Esophagus squamous epithelium (tissue), 5 donors: Measurements from ENCODE around the gene TPSD1. TPM values are rescaled to one million over a fixed set of nuclear protein-coding genes. Genes with fewer than 3 reads are reported as not detected.

ENCODE experiments used
- DNase-seq: peaks from one replicate; lab custom pipeline; 2025; lab: John Stamatoyannopoulos, UW
- H3K27ac ChIP-seq, 4 donors: fragments of 200-600 bp; sonication (generic); one replicate each; pipeline ENCODE4 v1.5.1; 2016 to 2019; ENCODE audit warnings: mild to moderate bottlenecking in 1 of 4
- H3K27me3 ChIP-seq, 4 donors: fragments of 200-600 bp; sonication (generic); 1 replicate in 3 of 4; 2 replicates in 1 of 4; pipeline versions ENCODE4 v1.5.1 to v1.6.0; 2017 to 2021; ENCODE audit warnings: antibody characterized with exemption in 1 of 4
- H3K36me3 ChIP-seq, 3 donors: fragments of 200-600 bp; sonication (generic); one replicate each; pipeline ENCODE4 v1.5.1; 2016 to 2019
- H3K4me1 ChIP-seq, 3 donors: fragments of 200-600 bp; sonication (generic); one replicate each; pipeline ENCODE4 v1.5.1; 2017 to 2019
- H3K4me3 ChIP-seq, 4 donors: fragments of 200-600 bp; sonication (generic); 1 replicate in 3 of 4; 2 replicates in 1 of 4; pipeline ENCODE4 v1.5.1; 2016 to 2019; ENCODE audit warnings: mild to moderate bottlenecking in 2 of 4, moderate library complexity in 1 of 4
- H3K9me3 ChIP-seq, 3 donors: fragments of 200-600 bp; sonication (generic); one replicate each; pipeline ENCODE4 v1.5.1; 2016 to 2019
- POLR2A ChIP-seq, 4 donors: fragments of 450-650 bp; IDR thresholded peaks; one replicate each; pipeline ENCODE4 v1.6.1; 2017; ENCODE audit warnings: antibody characterized with exemption in 4 of 4, mild to moderate bottlenecking in 4 of 4, moderate library complexity in 3 of 4
- whole genome bisulfite sequencing, 2 donors: methylation state at CpG; one replicate each; pipeline ENCODE4 v1.1.5; 2018; 5-methylcytosine and 5-hydroxymethylcytosine counted together
- intact Hi-C: fragments of 100-400 bp; cut with DNase I; formaldehyde crosslinking; loops from one replicate; pipeline ENCODE4 v1.15.0; 2022
- total RNA-seq, 4 donors: library from RNA; depleted of rRNA; stranded (reverse); fragments of >200 nt; gene quantifications; one replicate each; pipeline ENCODE4 v1.1.0, GENCODE V29; 2016
- TF ChIP-seq, protein P1 (sequence below), 6 experiments: fragments of 450-650 bp in 4 of 6; fragments of 200-600 bp in 2 of 6; sonication (generic) in 2 of 6; IDR thresholded peaks; one replicate each; pipeline ENCODE4 v1.5.1; 2016 to 2019; ENCODE audit warnings: antibody characterized with exemption in 6 of 6, mild to moderate bottlenecking in 4 of 6, moderate library complexity in 4 of 6
- donor health status: DM: yes; HTN: yes; CAD: no.

TPSD1 gene
- total RNA-seq, 4 donors from 2014 or later = 0.91 to 5.9 TPM; not detected in 2

DNA sequence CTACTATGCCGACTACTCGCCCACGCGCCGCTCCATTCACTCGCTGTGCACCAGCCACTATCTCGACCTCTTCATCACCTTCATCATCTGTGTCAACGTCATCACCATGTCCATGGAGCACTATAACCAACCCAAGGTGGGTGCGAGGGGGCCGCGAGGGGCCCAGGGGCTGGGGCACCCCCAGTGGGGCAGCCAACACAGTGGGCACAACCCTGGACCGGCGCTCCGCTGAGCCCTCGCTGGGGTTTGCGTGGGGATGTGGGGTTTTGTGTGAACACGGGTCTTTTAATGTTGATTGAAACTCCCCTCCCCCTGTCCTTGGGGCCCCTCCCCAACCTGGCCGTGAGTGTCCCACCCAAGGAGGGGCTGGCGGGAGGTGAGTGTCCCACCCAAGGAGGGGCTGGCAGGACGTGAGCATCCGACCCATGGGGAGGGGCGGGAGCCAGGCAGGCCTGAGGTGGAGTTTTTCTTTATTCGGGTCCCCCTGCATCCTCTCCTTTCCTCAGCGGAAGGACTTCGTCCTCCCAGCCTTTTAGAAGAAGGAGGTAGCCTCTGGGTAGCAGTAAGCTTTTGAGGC is 42.0 kb upstream of the TPSD1 start:
- peaks cover 0 to 7% (median 0%) of the 10 kb centered on the region in 4 donors for H3K27me3 ChIP-seq
- H3K27ac ChIP-seq = no peak overlapping the region
- no peaks in the 10 kb centered on the region for H3K4me1 ChIP-seq
- DNase-seq = no peak
- H3K4me3 ChIP-seq = no peak overlapping the region
- WGBS, 2 donors = 72 to 78% methylated on average over 14 to 17 of the region's 25 CpGs
- H3K9me3 ChIP-seq = no peaks in the 10 kb centered on the region
- TF ChIP-seq, protein P1, sequence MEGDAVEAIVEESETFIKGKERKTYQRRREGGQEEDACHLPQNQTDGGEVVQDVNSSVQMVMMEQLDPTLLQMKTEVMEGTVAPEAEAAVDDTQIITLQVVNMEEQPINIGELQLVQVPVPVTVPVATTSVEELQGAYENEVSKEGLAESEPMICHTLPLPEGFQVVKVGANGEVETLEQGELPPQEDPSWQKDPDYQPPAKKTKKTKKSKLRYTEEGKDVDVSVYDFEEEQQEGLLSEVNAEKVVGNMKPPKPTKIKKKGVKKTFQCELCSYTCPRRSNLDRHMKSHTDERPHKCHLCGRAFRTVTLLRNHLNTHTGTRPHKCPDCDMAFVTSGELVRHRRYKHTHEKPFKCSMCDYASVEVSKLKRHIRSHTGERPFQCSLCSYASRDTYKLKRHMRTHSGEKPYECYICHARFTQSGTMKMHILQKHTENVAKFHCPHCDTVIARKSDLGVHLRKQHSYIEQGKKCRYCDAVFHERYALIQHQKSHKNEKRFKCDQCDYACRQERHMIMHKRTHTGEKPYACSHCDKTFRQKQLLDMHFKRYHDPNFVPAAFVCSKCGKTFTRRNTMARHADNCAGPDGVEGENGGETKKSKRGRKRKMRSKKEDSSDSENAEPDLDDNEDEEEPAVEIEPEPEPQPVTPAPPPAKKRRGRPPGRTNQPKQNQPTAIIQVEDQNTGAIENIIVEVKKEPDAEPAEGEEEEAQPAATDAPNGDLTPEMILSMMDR (IDR thresholded peaks at IDR 0.05) = no peak
- no peak for TF ChIP-seq POLR2A (IDR thresholded peaks at IDR 0.05)
- peaks cover 0 to 67% (median 0%) of the 10 kb centered on the region in 3 donors for H3K36me3 ChIP-seq
- intact Hi-C loops = no loop called here

DNA sequence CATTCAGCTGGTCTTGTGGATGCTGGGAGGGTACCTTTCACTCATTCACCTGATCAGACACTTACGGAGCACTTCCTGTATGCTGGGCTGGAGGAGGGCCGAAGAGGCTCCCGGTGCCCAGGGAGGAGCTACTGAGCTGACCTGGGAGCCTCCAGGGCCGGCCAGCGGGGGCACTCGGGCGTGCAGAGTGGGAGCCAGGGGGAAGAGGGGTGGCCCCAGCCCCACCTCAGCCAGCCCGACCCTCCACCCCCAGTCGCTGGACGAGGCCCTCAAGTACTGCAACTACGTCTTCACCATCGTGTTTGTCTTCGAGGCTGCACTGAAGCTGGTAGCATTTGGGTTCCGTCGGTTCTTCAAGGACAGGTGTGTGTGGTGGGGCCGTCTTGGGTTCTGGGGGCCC is 41.1 kb upstream of the TPSD1 start:
- TF ChIP-seq, protein P1 (IDR thresholded peaks at IDR 0.05) = no peak
- TF ChIP-seq POLR2A (IDR thresholded peaks at IDR 0.05) = no peak
- DNase-seq = no peak
- Histone ChIP-seq H3K36me3 (peaks cover 0 to 60% (median 0%) of the 10 kb centered on the region in 3 donors), H3K4me3 (no peak overlapping the region), H3K4me1 (no peaks in the 10 kb centered on the region), H3K27ac (no peak overlapping the region), H3K27me3 (peaks cover 0 to 7% (median 0%) of the 10 kb centered on the region in 4 donors), H3K9me3 (no peaks in the 10 kb centered on the region)
- intact Hi-C loops = no loop called here
- 71% methylated on average over 1 of the region's 16 CpGs; no CpG with 5 or more reads in 1 of the 2 donors for WGBS, 2 donors

DNA sequence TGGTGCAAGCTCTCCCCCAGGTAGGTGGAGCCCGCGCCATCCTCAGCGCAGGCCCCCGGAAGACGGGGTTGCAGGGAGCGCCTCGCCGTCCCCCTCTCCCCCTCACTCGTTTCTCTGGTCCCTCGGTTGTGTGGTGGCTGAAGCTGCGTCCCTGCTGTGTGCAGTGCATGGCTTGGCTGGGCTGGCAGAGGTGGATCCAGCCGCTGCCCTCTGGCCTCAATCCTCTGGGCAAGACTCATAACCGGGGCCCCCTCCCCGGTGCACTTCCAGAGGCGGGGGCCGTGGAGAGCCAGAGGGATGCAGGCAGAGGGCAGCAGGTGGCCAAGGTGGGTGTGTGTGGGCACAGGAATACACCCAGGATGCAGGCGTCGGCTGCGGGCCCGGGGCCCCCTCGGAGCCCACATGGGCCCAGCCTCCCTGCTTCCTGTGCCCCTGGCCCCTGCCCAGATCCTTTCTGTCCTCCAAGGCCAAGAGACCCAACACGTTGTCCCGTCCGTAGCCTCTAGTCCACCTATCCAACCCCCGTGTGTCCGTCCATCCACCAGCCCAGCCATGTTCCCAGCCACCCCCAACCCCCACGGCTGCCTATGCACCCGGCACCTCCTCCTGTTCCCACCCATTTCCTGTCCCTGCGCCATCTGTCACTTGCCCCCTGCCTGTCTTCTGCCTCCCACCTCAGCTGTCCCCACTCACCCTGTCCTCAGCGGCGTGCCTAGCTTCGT is 40.1 kb upstream of the TPSD1 start:
- Histone ChIP-seq H3K27me3 (peaks cover 0 to 7% (median 0%) of the 10 kb centered on the region in 4 donors), H3K36me3 (peaks cover 0 to 52% (median 0%) of the 10 kb centered on the region in 3 donors), H3K4me1 (no peaks in the 10 kb centered on the region), H3K9me3 (no peaks in the 10 kb centered on the region), H3K4me3 (no peak overlapping the region), H3K27ac (no peak overlapping the region)
- WGBS, 2 donors = 61 to 83% methylated on average over 10 to 16 of the region's 32 CpGs
- DNase-seq = no peak
- TF ChIP-seq, protein P1 (IDR thresholded peaks at IDR 0.05) = no peak
- no peak for TF ChIP-seq POLR2A (IDR thresholded peaks at IDR 0.05)
- intact Hi-C loops = no loop called here

DNA sequence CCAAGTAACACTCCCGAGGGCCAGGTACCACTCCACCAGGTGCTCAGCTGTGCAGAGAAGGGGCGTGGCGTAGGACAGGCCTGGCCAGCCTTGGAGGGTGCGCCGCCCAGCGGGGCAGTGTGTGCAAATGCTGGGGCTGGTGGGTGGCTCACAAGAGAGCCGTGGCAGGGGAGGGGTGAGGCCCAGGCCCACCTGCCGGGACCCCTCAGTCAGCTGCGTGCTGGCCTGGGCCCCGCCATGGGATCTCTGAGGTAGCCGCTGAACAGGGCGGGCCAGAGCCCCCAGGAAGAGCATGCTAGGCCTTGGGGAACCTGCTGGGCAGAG is 39.6 kb upstream of the TPSD1 start:
- H3K27me3 ChIP-seq = peaks cover 0 to 7% (median 0%) of the 10 kb centered on the region in 4 donors
- H3K4me3 ChIP-seq = no peak overlapping the region
- peaks cover 0 to 47% (median 0%) of the 10 kb centered on the region in 3 donors for H3K36me3 ChIP-seq
- 67 to 83% methylated on average over 1 to 3 of the region's 12 CpGs for WGBS, 2 donors
- no peaks in the 10 kb centered on the region for H3K9me3 ChIP-seq
- intact Hi-C loops = no loop called here
- H3K27ac ChIP-seq = no peak overlapping the region
- TF ChIP-seq, protein P1 (IDR thresholded peaks at IDR 0.05) = no peak
- no peak for TF ChIP-seq POLR2A (IDR thresholded peaks at IDR 0.05)
- no peaks in the 10 kb centered on the region for H3K4me1 ChIP-seq
- DNase-seq = no peak

DNA sequence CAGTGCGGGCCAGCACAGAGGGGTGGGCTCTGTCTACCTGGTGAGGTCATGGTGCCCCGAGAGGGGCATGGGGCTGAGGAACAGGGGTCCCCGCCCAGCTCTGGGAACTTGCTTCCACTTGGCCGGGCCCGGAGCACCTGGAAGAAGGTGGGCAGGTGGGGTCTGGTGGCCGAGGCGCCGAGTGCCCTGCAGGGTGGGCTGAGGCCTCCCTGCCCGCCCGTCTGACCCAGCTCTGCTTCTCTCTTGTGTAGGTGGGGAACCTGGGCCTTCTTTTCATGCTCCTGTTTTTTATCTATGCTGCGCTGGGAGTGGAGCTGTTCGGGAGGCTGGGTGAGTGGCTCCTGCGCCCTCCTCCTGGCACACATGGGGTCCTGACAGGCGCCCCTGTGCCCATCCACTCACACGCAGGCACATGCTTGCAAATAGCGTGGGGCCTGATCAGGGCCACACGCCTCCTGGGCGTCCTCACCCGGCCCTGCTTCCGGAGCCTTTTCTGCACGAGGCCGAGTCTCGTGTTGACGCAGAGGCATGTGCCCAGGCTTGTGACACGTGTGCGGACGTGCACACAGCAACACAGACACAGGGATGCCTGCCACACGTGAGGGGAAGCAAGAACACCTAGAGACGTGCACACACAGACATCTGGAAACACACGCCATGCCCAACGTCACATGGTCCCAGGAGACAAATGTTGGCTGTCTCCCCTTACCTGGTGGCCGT is 39.0 kb upstream of the TPSD1 start:
- intact Hi-C loops = no loop called here
- Histone ChIP-seq H3K9me3 (no peaks in the 10 kb centered on the region), H3K27me3 (peaks cover 0 to 7% (median 0%) of the 10 kb centered on the region in 4 donors), H3K36me3 (peaks cover 0 to 41% (median 0%) of the 10 kb centered on the region in 3 donors), H3K4me3 (no peak overlapping the region), H3K27ac (no peak overlapping the region), H3K4me1 (no peaks in the 10 kb centered on the region)
- TF ChIP-seq, protein P1 (IDR thresholded peaks at IDR 0.05) = no peak
- TF ChIP-seq POLR2A (IDR thresholded peaks at IDR 0.05) = no peak
- 39 to 70% methylated on average over 9 to 11 of the region's 32 CpGs for WGBS, 2 donors
- no peak for DNase-seq
